GM12874 (cell line): ENCODE results near the gene USP20.

Experiments
- CTCF ChIP-seq: IDR thresholded peaks from 2 replicates; pipeline ENCODE4 v1.5.1; 2011; ENCODE audit warnings: low read depth, mild to moderate bottlenecking, control low read depth, low read length, moderate library complexity; ENCODE audit not compliant: insufficient read depth

The USP20 gene

GRCh38 chr9:129835128-129835859, at the start of gene USP20, which contains the start of gene C9orf78:
Gene USP20, plus strand, starts transcription at chr9:129835458. Its CDS starts 17,098 bp downstream, at chr9:129852556.
Gene C9orf78, minus strand, starts transcription at chr9:129835275. Its CDS starts 54 bp downstream, at chr9:129835221.
- TF ChIP-seq CTCF: no peak

- no peak for TF ChIP-seq CTCF
Measured at GRCh38 chr9:129785866-129786265, 49.4 kb upstream of the USP20 start.

- no peak for TF ChIP-seq CTCF
Measured at GRCh38 chr9:129786481-129786880, 48.8 kb upstream of the USP20 start.

GRCh38 chr9:129794549-129794948, 40.7 kb upstream of the USP20 start:
- TF ChIP-seq CTCF: no peak

GRCh38 chr9:129798973-129799372, 36.3 kb upstream of the USP20 start:
- no peak for TF ChIP-seq CTCF

- TF ChIP-seq CTCF: no peak
Measured at GRCh38 chr9:129801504-129801903, 33.8 kb upstream of the USP20 start.

GRCh38 chr9:129802833-129803675, 32.2 kb upstream of the USP20 start, which contains the start of gene TOR1B:
Gene TOR1B, plus strand, starts transcription at chr9:129803184. Its CDS starts 29 bp downstream, at chr9:129803213.
- TF ChIP-seq CTCF: no peak
